HepG2 (cell line): ENCODE data around the gene MYCBPAP. TPM values are rescaled to one million over a fixed set of nuclear protein-coding genes. Genes with fewer than 3 reads are reported as not detected.

Experiments
- EED ChIP-seq: sonication (generic); formaldehyde crosslinking; IDR thresholded peaks from 2 replicates; pipeline ENCODE4 v1.5.0; 2020; ENCODE audit warnings: mild to moderate bottlenecking, missing genetic modification reagents
- FIP1L1 ChIP-seq: fragments of 200-400 bp; formaldehyde crosslinking; IDR thresholded peaks from 2 replicates; pipeline ENCODE4 v1.6.1; 2018; ENCODE audit warnings: low read depth, mild to moderate bottlenecking, low read length, moderate library complexity, borderline replicate concordance; ENCODE audit not compliant: insufficient read depth
- GATAD1 ChIP-seq: IDR thresholded peaks from 2 replicates; pipeline ENCODE4 v1.6.1; 2016; ENCODE audit warnings: missing genetic modification reagents, missing compliant biosample characterization
- KLF13 ChIP-seq: sonication (generic); formaldehyde crosslinking; IDR thresholded peaks from 2 replicates; pipeline ENCODE4 v1.4.0; 2020; ENCODE audit warnings: mild to moderate bottlenecking, missing genetic modification reagents
- NBN ChIP-seq: fragments of 450-650 bp; conservative IDR thresholded peaks from 2 replicates; pipeline ENCODE4 v1.6.1; 2017
- NCOR1 ChIP-seq: fragments of 200-600 bp; sonication (generic); IDR thresholded peaks from 2 replicates; pipeline ENCODE4 v1.7.0; 2017; ENCODE audit warnings: antibody characterized with exemption, low read length, borderline replicate concordance
- ZFP36 ChIP-seq: fragments of 150-350 bp; IDR thresholded peaks from 2 replicates; pipeline ENCODE4 v1.6.1; 2018; ENCODE audit warnings: borderline replicate concordance, low read length, low read depth; ENCODE audit not compliant: partially characterized antibody
- ZMYM2 ChIP-seq: sonication (generic); formaldehyde crosslinking; IDR thresholded peaks from 2 replicates; pipeline ENCODE4 v1.8.0; 2022; ENCODE audit warnings: mild to moderate bottlenecking, missing genetic modification reagents
- ZNF136 ChIP-seq: sonication (generic); formaldehyde crosslinking; IDR thresholded peaks from 2 replicates; pipeline ENCODE4 v1.8.1; 2022; ENCODE audit warnings: low read depth, mild to moderate bottlenecking, moderate library complexity, missing genetic modification reagents
- ZNF30 ChIP-seq: sonication (generic); formaldehyde crosslinking; IDR thresholded peaks from 2 replicates; pipeline ENCODE4 v1.5.0; 2020; ENCODE audit warnings: mild to moderate bottlenecking, missing genetic modification reagents
- ZNF337 ChIP-seq: sonication (generic); formaldehyde crosslinking; IDR thresholded peaks from 2 replicates; pipeline ENCODE4 v1.5.1; 2020; ENCODE audit warnings: missing genetic modification reagents, low read depth, mild to moderate bottlenecking, borderline replicate concordance
- ZNF431 ChIP-seq: sonication (generic); formaldehyde crosslinking; IDR thresholded peaks from 2 replicates; pipeline ENCODE4 v1.9.0; 2022; ENCODE audit warnings: missing genetic modification reagents, low read depth, mild to moderate bottlenecking, borderline replicate concordance
- ZNF543 ChIP-seq: sonication (generic); formaldehyde crosslinking; IDR thresholded peaks from 2 replicates; pipeline ENCODE4 v1.4.0; 2020; ENCODE audit warnings: mild to moderate bottlenecking, missing genetic modification reagents
- ZNF552 ChIP-seq: sonication (generic); formaldehyde crosslinking; IDR thresholded peaks from 2 replicates; pipeline ENCODE4 v1.9.0; 2022; ENCODE audit warnings: missing genetic modification reagents, mild to moderate bottlenecking, borderline replicate concordance
- ZNF557 ChIP-seq: sonication (generic); formaldehyde crosslinking; IDR thresholded peaks from 2 replicates; pipeline ENCODE4 v1.4.0; 2020; ENCODE audit warnings: missing genetic modification reagents
- ZNF616 ChIP-seq: sonication (generic); formaldehyde crosslinking; IDR thresholded peaks from 2 replicates; pipeline ENCODE4 v1.5.0; 2020; ENCODE audit warnings: low read depth, mild to moderate bottlenecking, missing genetic modification reagents
- polyA plus RNA-seq, 8 experiments: library from polyadenylated mRNA; depleted of rRNA in 3 of 8; stranded (reverse) in 7 of 8; unstranded in 1 of 8; fragments of >200 nt; fragmentation: Illumina TruSeq in 4 of 8; extraction: Trizol in 4 of 8; gene quantifications; 2 replicates each; pipeline versions ENCODE4 v1.2.1 to v1.2.3, GENCODE V29; 2011 to 2016; ENCODE audit warnings: low read depth in 4 of 8, missing spikeins in 1 of 8, mixed read lengths in 1 of 8; ENCODE audit not compliant: insufficient read depth in 1 of 8
- total RNA-seq, 5 experiments: library from RNA; depleted of rRNA; stranded (reverse); fragments of >200 nt; fragmentation: Illumina TruSeq; extraction: Trizol; gene quantifications; 2 replicates each; pipeline ENCODE4 v1.2.3, GENCODE V29; 2016; ENCODE audit warnings: low read depth in 1 of 5
- TF ChIP-seq, protein P1 (sequence below): sonication (generic); formaldehyde crosslinking; IDR thresholded peaks from 2 replicates; pipeline ENCODE4 v1.4.0; 2020; ENCODE audit warnings: missing genetic modification reagents
- TF ChIP-seq, protein P2 (sequence below): sonication (generic); formaldehyde crosslinking; IDR thresholded peaks from 2 replicates; pipeline ENCODE4 v1.4.0; 2020; ENCODE audit warnings: missing genetic modification reagents, low read depth, mild to moderate bottlenecking, borderline replicate concordance
- TF ChIP-seq, protein P3 (sequence below): sonication (generic); formaldehyde crosslinking; IDR thresholded peaks from 2 replicates; pipeline ENCODE4 v1.5.0; 2020; ENCODE audit warnings: mild to moderate bottlenecking, missing genetic modification reagents

MYCBPAP gene
- total and polyA plus RNA-seq, 2 of the 13 experiments (the other 11 are each of a cell fraction or from before 2014, with no cell fraction given), result 0.22 to 0.24 TPM

DNA sequence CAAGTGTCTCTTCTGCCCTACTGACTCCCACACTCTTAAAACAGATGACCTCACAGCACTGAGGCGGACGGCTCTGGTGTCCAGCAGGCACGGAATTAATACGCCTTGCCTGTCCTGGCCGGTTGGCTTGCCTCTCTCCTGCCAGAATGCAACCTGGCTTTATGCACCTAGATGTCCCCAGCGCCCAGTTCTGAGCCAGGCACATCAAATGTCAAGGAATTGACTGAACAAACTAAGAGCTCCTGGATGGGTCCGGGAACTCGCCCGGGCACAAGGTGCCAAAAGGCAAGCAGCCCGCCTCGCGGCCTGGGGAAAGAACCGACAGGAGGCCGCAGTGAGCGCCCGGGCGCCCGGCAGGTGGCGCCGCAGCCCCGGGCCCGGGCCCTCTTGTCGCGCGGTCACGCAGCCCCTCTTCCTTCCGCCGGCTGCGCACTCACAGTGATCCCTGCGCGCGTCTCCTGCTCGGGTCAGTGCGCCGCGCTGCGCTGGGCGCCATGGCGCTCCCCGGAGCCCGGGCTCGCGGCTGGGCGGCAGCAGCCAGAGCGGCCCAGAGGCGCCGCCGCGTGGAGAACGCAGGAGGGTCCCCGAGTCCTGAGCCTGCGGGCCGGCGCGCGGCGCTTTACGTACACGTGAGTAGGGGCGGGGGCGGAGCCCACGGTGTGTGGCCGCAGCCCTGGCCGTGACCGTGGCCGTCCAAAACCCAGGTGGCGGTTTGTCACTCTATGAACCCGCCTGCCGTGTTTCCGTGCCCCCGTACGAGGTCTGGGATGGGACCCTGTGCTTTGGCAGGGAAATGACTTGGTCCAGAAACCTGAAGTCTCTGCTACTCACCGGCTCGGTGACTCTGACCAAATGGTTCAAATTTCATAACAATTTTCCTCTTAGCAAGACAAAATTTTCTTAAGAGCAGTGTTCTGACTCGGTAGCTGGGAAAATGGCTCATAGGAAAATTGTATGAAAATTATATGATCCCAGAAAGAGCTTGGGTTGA is 29.6 kb upstream of the MYCBPAP start, which contains the start of gene RSAD1 (continued):
- TF ChIP-seq, protein P1, sequence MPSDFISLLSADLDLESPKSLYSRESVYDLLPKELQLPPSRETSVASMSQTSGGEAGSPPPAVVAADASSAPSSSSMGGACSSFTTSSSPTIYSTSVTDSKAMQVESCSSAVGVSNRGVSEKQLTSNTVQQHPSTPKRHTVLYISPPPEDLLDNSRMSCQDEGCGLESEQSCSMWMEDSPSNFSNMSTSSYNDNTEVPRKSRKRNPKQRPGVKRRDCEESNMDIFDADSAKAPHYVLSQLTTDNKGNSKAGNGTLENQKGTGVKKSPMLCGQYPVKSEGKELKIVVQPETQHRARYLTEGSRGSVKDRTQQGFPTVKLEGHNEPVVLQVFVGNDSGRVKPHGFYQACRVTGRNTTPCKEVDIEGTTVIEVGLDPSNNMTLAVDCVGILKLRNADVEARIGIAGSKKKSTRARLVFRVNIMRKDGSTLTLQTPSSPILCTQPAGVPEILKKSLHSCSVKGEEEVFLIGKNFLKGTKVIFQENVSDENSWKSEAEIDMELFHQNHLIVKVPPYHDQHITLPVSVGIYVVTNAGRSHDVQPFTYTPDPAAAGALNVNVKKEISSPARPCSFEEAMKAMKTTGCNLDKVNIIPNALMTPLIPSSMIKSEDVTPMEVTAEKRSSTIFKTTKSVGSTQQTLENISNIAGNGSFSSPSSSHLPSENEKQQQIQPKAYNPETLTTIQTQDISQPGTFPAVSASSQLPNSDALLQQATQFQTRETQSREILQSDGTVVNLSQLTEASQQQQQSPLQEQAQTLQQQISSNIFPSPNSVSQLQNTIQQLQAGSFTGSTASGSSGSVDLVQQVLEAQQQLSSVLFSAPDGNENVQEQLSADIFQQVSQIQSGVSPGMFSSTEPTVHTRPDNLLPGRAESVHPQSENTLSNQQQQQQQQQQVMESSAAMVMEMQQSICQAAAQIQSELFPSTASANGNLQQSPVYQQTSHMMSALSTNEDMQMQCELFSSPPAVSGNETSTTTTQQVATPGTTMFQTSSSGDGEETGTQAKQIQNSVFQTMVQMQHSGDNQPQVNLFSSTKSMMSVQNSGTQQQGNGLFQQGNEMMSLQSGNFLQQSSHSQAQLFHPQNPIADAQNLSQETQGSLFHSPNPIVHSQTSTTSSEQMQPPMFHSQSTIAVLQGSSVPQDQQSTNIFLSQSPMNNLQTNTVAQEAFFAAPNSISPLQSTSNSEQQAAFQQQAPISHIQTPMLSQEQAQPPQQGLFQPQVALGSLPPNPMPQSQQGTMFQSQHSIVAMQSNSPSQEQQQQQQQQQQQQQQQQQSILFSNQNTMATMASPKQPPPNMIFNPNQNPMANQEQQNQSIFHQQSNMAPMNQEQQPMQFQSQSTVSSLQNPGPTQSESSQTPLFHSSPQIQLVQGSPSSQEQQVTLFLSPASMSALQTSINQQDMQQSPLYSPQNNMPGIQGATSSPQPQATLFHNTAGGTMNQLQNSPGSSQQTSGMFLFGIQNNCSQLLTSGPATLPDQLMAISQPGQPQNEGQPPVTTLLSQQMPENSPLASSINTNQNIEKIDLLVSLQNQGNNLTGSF, result peak; percentile 76; the same call in 1 of the 2 replicates
- TF ChIP-seq ZMYM2 (CRISPR knock-in tag) (0 out of 2 replicates have a peak, but pooled peaks have one; percentile 18), FIP1L1 (no peak), KLF13 (no peak), ZNF543 (peak; percentile 44; the same call in 1 of the 2 replicates), ZNF431 (CRISPR knock-in tag) (peak; percentile 88), NCOR1 (peak; percentile 67; the same call in 1 of the 2 replicates), EED (CRISPR knock-in tag) (peak; percentile 71; the same call in 1 of the 2 replicates), ZNF337 (no peak), ZNF616 (CRISPR knock-in tag) (0 out of 2 replicates have a peak, but pooled peaks have one; percentile 20), ZNF557 (CRISPR knock-in tag) (no peak; the same call in none of the 2 replicates), NBN (no peak), GATAD1 (CRISPR knock-in tag) (peak; percentile 90), ZNF30 (CRISPR knock-in tag) (no peak), ZFP36 (no peak), ZNF136 (CRISPR knock-in tag) (no peak), ZNF552 (no peak)
- TF ChIP-seq, protein P2, sequence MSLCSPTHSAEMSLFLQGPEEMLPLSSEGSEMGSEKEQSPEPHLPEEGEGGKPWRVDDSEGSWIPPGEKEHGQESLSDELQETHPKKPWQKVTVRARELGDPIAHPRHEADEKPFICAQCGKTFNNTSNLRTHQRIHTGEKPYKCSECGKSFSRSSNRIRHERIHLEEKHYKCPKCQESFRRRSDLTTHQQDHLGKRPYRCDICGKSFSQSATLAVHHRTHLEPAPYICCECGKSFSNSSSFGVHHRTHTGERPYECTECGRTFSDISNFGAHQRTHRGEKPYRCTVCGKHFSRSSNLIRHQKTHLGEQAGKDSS, result peak; percentile 97
- TF ChIP-seq, protein P3, sequence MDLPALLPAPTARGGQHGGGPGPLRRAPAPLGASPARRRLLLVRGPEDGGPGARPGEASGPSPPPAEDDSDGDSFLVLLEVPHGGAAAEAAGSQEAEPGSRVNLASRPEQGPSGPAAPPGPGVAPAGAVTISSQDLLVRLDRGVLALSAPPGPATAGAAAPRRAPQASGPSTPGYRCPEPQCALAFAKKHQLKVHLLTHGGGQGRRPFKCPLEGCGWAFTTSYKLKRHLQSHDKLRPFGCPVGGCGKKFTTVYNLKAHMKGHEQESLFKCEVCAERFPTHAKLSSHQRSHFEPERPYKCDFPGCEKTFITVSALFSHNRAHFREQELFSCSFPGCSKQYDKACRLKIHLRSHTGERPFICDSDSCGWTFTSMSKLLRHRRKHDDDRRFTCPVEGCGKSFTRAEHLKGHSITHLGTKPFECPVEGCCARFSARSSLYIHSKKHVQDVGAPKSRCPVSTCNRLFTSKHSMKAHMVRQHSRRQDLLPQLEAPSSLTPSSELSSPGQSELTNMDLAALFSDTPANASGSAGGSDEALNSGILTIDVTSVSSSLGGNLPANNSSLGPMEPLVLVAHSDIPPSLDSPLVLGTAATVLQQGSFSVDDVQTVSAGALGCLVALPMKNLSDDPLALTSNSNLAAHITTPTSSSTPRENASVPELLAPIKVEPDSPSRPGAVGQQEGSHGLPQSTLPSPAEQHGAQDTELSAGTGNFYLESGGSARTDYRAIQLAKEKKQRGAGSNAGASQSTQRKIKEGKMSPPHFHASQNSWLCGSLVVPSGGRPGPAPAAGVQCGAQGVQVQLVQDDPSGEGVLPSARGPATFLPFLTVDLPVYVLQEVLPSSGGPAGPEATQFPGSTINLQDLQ (CRISPR knock-in tag), result peak; percentile 77; the same call in 1 of the 2 replicates
